Central memory CD4-positive, alpha-beta T cell (primary cell): ENCODE measurements around the gene PLOD2.

Source experiments
- DNase-seq: peaks from one replicate; pipeline ENCODE4 v3.0.0; 2022

The PLOD2 gene

GRCh38 chr3:146093896-146094295 is 67.1 kb downstream of the PLOD2 start:
- DNase-seq: no peak

- no peak for DNase-seq
Observed at GRCh38 chr3:146092230-146092629, 68.8 kb downstream of the PLOD2 start.

GRCh38 chr3:146091397-146091796 is 69.6 kb downstream of the PLOD2 start:
- no peak for DNase-seq

- no peak for DNase-seq
Observed at GRCh38 chr3:146090521-146090920, 70.5 kb downstream of the PLOD2 start.

GRCh38 chr3:146088840-146089239 is 72.1 kb downstream of the PLOD2 start:
- no peak for DNase-seq

GRCh38 chr3:146087116-146087515 is 73.9 kb downstream of the PLOD2 start:
- no peak for DNase-seq

GRCh38 chr3:146086211-146086610 is 74.8 kb downstream of the PLOD2 start:
- no peak for DNase-seq

- no peak for DNase-seq
Observed at GRCh38 chr3:146085678-146086077, 75.3 kb downstream of the PLOD2 start.

- DNase-seq: no peak
Observed at GRCh38 chr3:146080578-146080977, 80.4 kb downstream of the PLOD2 start.

GRCh38 chr3:146078031-146078430 is 83.0 kb downstream of the PLOD2 start:
- DNase-seq: no peak

- no peak for DNase-seq
Observed at GRCh38 chr3:146077181-146077580, 83.8 kb downstream of the PLOD2 start.

- DNase-seq: no peak
Observed at GRCh38 chr3:146072824-146073223, 88.2 kb downstream of the PLOD2 start.

GRCh38 chr3:146072061-146072460 is 88.9 kb downstream of the PLOD2 start:
- DNase-seq: no peak

GRCh38 chr3:146071632-146072031 is 89.4 kb downstream of the PLOD2 start:
- DNase-seq: no peak

GRCh38 chr3:146067048-146067447 is 93.9 kb downstream of the PLOD2 start:
- no peak for DNase-seq

GRCh38 chr3:146065573-146066006 is 95.4 kb downstream of the PLOD2 start:
- no peak for DNase-seq

GRCh38 chr3:146058241-146058640 is 102.7 kb downstream of the PLOD2 start:
- no peak for DNase-seq

- no peak for DNase-seq
Observed at GRCh38 chr3:146052791-146053310, 108.1 kb downstream of the PLOD2 start.

GRCh38 chr3:146052056-146052790 is 108.8 kb downstream of the PLOD2 start:
- no peak for DNase-seq

GRCh38 chr3:146050691-146051090 is 110.3 kb downstream of the PLOD2 start:
- no peak for DNase-seq

GRCh38 chr3:146047485-146047884 is 113.5 kb downstream of the PLOD2 start:
- DNase-seq: no peak

- DNase-seq: no peak
Observed at GRCh38 chr3:146044046-146044445, 116.9 kb downstream of the PLOD2 start.

GRCh38 chr3:146040630-146041029 is 120.4 kb downstream of the PLOD2 start:
- no peak for DNase-seq

GRCh38 chr3:146037697-146038096 is 123.3 kb downstream of the PLOD2 start:
- DNase-seq: no peak

GRCh38 chr3:146036281-146036680 is 124.7 kb downstream of the PLOD2 start:
- DNase-seq: no peak
